PC-3 (cell line): ENCODE data around the gene GMDS. TPM values are rescaled to one million over a fixed set of nuclear protein-coding genes. Genes with fewer than 3 reads are reported as not detected.
"Not testable (repeated sequence)": the region's sequence is repeated elsewhere in the genome, so short reads cannot be mapped to it uniquely, and the experiment has no call there.

Experiments
- ATAC-seq: fragments of 200-7000 bp; cut with Tn5 transposase; 2 replicates; pipeline ENCODE4 v1.9.1; 2020; ENCODE audit warnings: mild to moderate bottlenecking, moderate library complexity
- BruUV-seq: library from RNA; stranded (reverse); fragments of 400-500 nt; replicated peaks from 2 replicates; lab custom pipeline; 2021; lab: Mats Ljungman, UMichigan
- CTCF ChIA-PET: fragments of 300-600 bp; sonication (Branson Sonifier 250); formaldehyde crosslinking; loops from one replicate; lab custom pipeline; 2022; ENCODE audit warnings: antibody characterized with exemption; lab: Charles Lee
- POLR2A ChIA-PET: fragments of 300-600 bp; sonication (Branson Sonifier 250); formaldehyde crosslinking; loops from one replicate; lab custom pipeline; 2022; ENCODE audit warnings: antibody characterized with exemption; ENCODE audit not compliant: unreplicated experiment; lab: Charles Lee
- DNase-seq: peaks from one replicate; pipeline ENCODE4 v3.0.0-alpha.2; 2015
- H2AFZ ChIP-seq: fragments of 300-600 bp; sonication (generic); 2 replicates; pipeline ENCODE4 v1.6.0; 2016; ENCODE audit warnings: antibody characterized with exemption, low read length
- H3F3A ChIP-seq: fragments of 300-600 bp; sonication (generic); one replicate; pipeline ENCODE4 v1.6.0; 2017; ENCODE audit warnings: antibody characterized with exemption, low read length, control low read depth, mild to moderate bottlenecking; ENCODE audit not compliant: unreplicated experiment
- H3K27ac ChIP-seq: fragments of 300-600 bp; sonication (generic); 2 replicates; pipeline ENCODE4 v1.5.1; 2016; ENCODE audit warnings: mild to moderate bottlenecking, low read length
- H3K27me3 ChIP-seq: fragments of 300-600 bp; sonication (generic); 2 replicates; pipeline ENCODE4 v1.6.1; 2016; ENCODE audit warnings: low read length, mixed read lengths
- H3K36me3 ChIP-seq: fragments of 300-600 bp; sonication (generic); 2 replicates; pipeline ENCODE4 v1.6.1; 2016; ENCODE audit warnings: low read depth, mixed run types, low read length, mixed read lengths
- H3K4me1 ChIP-seq: fragments of 300-600 bp; sonication (generic); 2 replicates; pipeline ENCODE4 v1.5.1; 2016; ENCODE audit warnings: low read length; ENCODE audit not compliant: insufficient read depth
- H3K4me2 ChIP-seq: fragments of 300-600 bp; sonication (generic); 2 replicates; pipeline ENCODE4 v1.6.0; 2016; ENCODE audit warnings: low read length
- H3K4me3 ChIP-seq: fragments of 300-600 bp; sonication (generic); 2 replicates; pipeline ENCODE4 v1.5.1; 2016; ENCODE audit warnings: mild to moderate bottlenecking, low read length, mixed read lengths
- H3K79me2 ChIP-seq: fragments of 300-600 bp; sonication (generic); 2 replicates; pipeline ENCODE4 v1.6.1; 2017; ENCODE audit warnings: low read length, mixed read lengths
- H3K9ac ChIP-seq: fragments of 300-600 bp; sonication (generic); 2 replicates; pipeline ENCODE4 v1.6.0; 2016; ENCODE audit warnings: mild to moderate bottlenecking, low read length
- H3K9me2 ChIP-seq: fragments of 300-600 bp; sonication (generic); replicated peaks from 2 replicates; pipeline ENCODE4 v1.6.1; 2016; ENCODE audit warnings: mixed run types, low read length, mixed read lengths
- H3K9me3 ChIP-seq: fragments of 300-600 bp; sonication (generic); 2 replicates; pipeline ENCODE4 v1.6.1; 2016; ENCODE audit warnings: low read length, mixed read lengths
- H4K20me1 ChIP-seq: fragments of 300-600 bp; sonication (generic); 2 replicates; pipeline ENCODE4 v1.6.1; 2016; ENCODE audit warnings: low read length, mixed read lengths
- CTCF ChIP-seq: fragments of 300-600 bp; sonication (generic); conservative IDR thresholded peaks from 2 replicates; pipeline ENCODE4 v1.5.1; 2017; ENCODE audit warnings: antibody characterized with exemption, low read depth, mild to moderate bottlenecking, low read length
- EZH2 ChIP-seq: fragments of 300-600 bp; sonication (generic); IDR thresholded peaks from one replicate; pipeline ENCODE4 v1.6.1; 2017; ENCODE audit warnings: antibody characterized with exemption, mild to moderate bottlenecking, low read length; ENCODE audit not compliant: unreplicated experiment
- EZH2phosphoT487 ChIP-seq: fragments of 300-600 bp; sonication (generic); IDR thresholded peaks from 2 replicates; pipeline ENCODE4 v1.6.1; 2018; ENCODE audit warnings: mild to moderate bottlenecking, antibody characterized with exemption, low read length, borderline replicate concordance
- intact Hi-C: fragments of 100-400 bp; cut with micrococcal nuclease; formaldehyde crosslinking; loops from 2 replicates; pipeline ENCODE4 v1.9.0; 2023
- total RNA-seq: library from RNA; depleted of rRNA; stranded (reverse); fragments of >200 nt; gene quantifications from 2 replicates; pipeline ENCODE4 v1.2.3, GENCODE V29; 2014

The GMDS gene
- total RNA-seq, 1 experiment from 2014 or later: 18.3 TPM

- intact Hi-C loops: no loop called here
- CTCF ChIA-PET: no interaction called here
- Histone ChIP-seq H3K4me2 (no peak overlapping the region), H3K9me3 (no peaks in the 10 kb centered on the region), H3F3A (no peaks in the 10 kb centered on the region), H3K4me1 (no peaks in the 10 kb centered on the region), H3K36me3 (no peaks in the 10 kb centered on the region), H3K79me2 (no peaks in the 10 kb centered on the region), H3K27ac (no peak overlapping the region), H3K9ac (no peak overlapping the region), H2AFZ (no peak overlapping the region), H3K4me3 (no peak overlapping the region), H3K9me2 (no peaks in the 10 kb centered on the region), H4K20me1 (no peaks in the 10 kb centered on the region), H3K27me3 (no peaks in the 10 kb centered on the region)
- BruUV-seq: no TSS peak
- ATAC-seq (no peak), DNase-seq (no peak)
- no peak for TF ChIP-seq EZH2phosphoT487
- no peak for TF ChIP-seq EZH2
- no peak for TF ChIP-seq CTCF
- POLR2A ChIA-PET: no interaction called here
Measured at GRCh38 chr6:1697688-1698351, 547.6 kb downstream of the GMDS start.

- H3K4me2 ChIP-seq: no peak overlapping the region
- no peak for ATAC-seq
- ChIA-PET CTCF (no interaction called here), POLR2A (no interaction called here)
- no peak overlapping the region for H3K4me3 ChIP-seq
- H3K27ac ChIP-seq: no peak overlapping the region
- H3K79me2 ChIP-seq: no peaks in the 10 kb centered on the region
- BruUV-seq: no TSS peak
- no peaks in the 10 kb centered on the region for H3K36me3 ChIP-seq
- H3K9ac ChIP-seq: no peak overlapping the region
- H3K4me1 ChIP-seq: no peaks in the 10 kb centered on the region
- no peak for TF ChIP-seq EZH2phosphoT487
- TF ChIP-seq EZH2: no peak
- no peak for TF ChIP-seq CTCF
- H2AFZ ChIP-seq: no peak overlapping the region
- no peaks in the 10 kb centered on the region for H3K9me2 ChIP-seq
- intact Hi-C loops: no loop called here
- no peaks in the 10 kb centered on the region for H3F3A ChIP-seq
- no peaks in the 10 kb centered on the region for H3K9me3 ChIP-seq
- no peaks in the 10 kb centered on the region for H3K27me3 ChIP-seq
- H4K20me1 ChIP-seq: no peaks in the 10 kb centered on the region
- no peak for DNase-seq
Measured at GRCh38 chr6:1696463-1696850, 548.9 kb downstream of the GMDS start.

- Histone ChIP-seq H3K27me3 (no peaks in the 10 kb centered on the region), H3K79me2 (no peaks in the 10 kb centered on the region), H3K4me3 (no peak overlapping the region), H3K4me2 (no peak overlapping the region), H3K9me2 (no peaks in the 10 kb centered on the region), H3K27ac (no peak overlapping the region), H3K9ac (no peak overlapping the region), H3K4me1 (no peaks in the 10 kb centered on the region), H3K9me3 (no peaks in the 10 kb centered on the region), H4K20me1 (no peaks in the 10 kb centered on the region), H3K36me3 (no peaks in the 10 kb centered on the region), H3F3A (no peaks in the 10 kb centered on the region), H2AFZ (no peak overlapping the region)
- intact Hi-C loops: no loop called here
- ChIA-PET POLR2A (no interaction called here), CTCF (no interaction called here)
- no peak for ATAC-seq
- TF ChIP-seq EZH2phosphoT487 (no peak), EZH2 (no peak), CTCF (no peak)
- no peak for DNase-seq
- BruUV-seq: no TSS peak
Measured at GRCh38 chr6:1695546-1696462, 549.6 kb downstream of the GMDS start.

GRCh38 chr6:1691828-1692227, 553.6 kb downstream of the GMDS start:
- H3K27ac ChIP-seq: not testable (repeated sequence)

More at GRCh38 chr6:1691828-1692227, 553.6 kb downstream of the GMDS start:
- H4K20me1 ChIP-seq, ATAC-seq, H3K4me3 ChIP-seq, H3K9me2 ChIP-seq, intact Hi-C loops, POLR2A ChIA-PET, BruUV-seq, H3K9me3 ChIP-seq, H3K79me2 ChIP-seq, H3F3A ChIP-seq, H3K9ac ChIP-seq, H3K27me3 ChIP-seq, H3K36me3 ChIP-seq, H2AFZ ChIP-seq, DNase-seq, H3K4me2 ChIP-seq, CTCF ChIA-PET: not testable (repeated sequence)
- H3K4me1 ChIP-seq: peaks cover 33% of the 10 kb centered on the region
